Panc1 (cell line): ENCODE measurements around the gene ATL2. TPM values are rescaled to one million over a fixed set of nuclear protein-coding genes. Genes with fewer than 3 reads are reported as not detected.
A peak's percentile ranks its signal among the peaks of the same experiment; 100 is the strongest.

ENCODE experiments used
- ATAC-seq: fragments of 200-7000 bp; cut with Tn5 transposase; 2 replicates; pipeline ENCODE4 v1.9.1; 2020; ENCODE audit warnings: mild to moderate bottlenecking, moderate library complexity
- BruUV-seq: library from RNA; stranded (reverse); fragments of 400-500 nt; replicated peaks from 2 replicates; lab custom pipeline; 2021; lab: Mats Ljungman, UMichigan
- CTCF ChIA-PET: fragments of 300-600 bp; sonication (Branson Sonifier 250); formaldehyde crosslinking; loops from one replicate; lab custom pipeline; 2022; ENCODE audit warnings: antibody characterized with exemption; lab: Charles Lee
- POLR2A ChIA-PET: fragments of 300-600 bp; sonication (Branson Sonifier 250); formaldehyde crosslinking; loops from one replicate; lab custom pipeline; 2022; ENCODE audit warnings: antibody characterized with exemption; lab: Charles Lee
- DNase-seq: peaks from one replicate; pipeline ENCODE4 v3.0.0-alpha.2; 2010; ENCODE audit warnings: low read depth, low spot score
- H3K27ac ChIP-seq: 2 replicates; pipeline ENCODE4 v1.5.1; 2011; ENCODE audit warnings: mild to moderate bottlenecking, low read length, inconsistent platforms
- H3K27me3 ChIP-seq: fragments of 200-500 bp; sonication (Bioruptor generic); 2 replicates; pipeline ENCODE4 v1.6.0; 2014; ENCODE audit warnings: low read length, inconsistent platforms; ENCODE audit not compliant: control insufficient read depth, insufficient read depth
- H3K36me3 ChIP-seq: fragments of 200-500 bp; sonication (Bioruptor generic); 2 replicates; pipeline ENCODE4 v1.5.1; 2014; ENCODE audit warnings: inconsistent platforms, mild to moderate bottlenecking, low read length, moderate library complexity; ENCODE audit not compliant: control insufficient read depth, insufficient read depth
- H3K4me1 ChIP-seq: 2 replicates; pipeline ENCODE4 v1.5.1; 2011; ENCODE audit warnings: inconsistent platforms, mild to moderate bottlenecking, low read length, moderate library complexity; ENCODE audit not compliant: control insufficient read depth, insufficient read depth
- H3K4me3 ChIP-seq, 2 experiments: 2 replicates each; pipeline ENCODE4 v1.5.1; 2011 to 2012; ENCODE audit warnings: low read depth in 2 of 2, low read length in 2 of 2, mild to moderate bottlenecking in 2 of 2, inconsistent platforms in 1 of 2, moderate library complexity in 1 of 2
- H3K9me3 ChIP-seq: fragments of 200-500 bp; sonication (Bioruptor generic); 2 replicates; pipeline ENCODE4 v1.5.1; 2014; ENCODE audit warnings: low read depth, mild to moderate bottlenecking, inconsistent platforms, low read length, moderate library complexity; ENCODE audit not compliant: control insufficient read depth, insufficient read depth
- POLR2AphosphoS5 ChIP-seq: IDR thresholded peaks from 2 replicates; pipeline ENCODE4 v1.6.1; 2012; ENCODE audit warnings: mild to moderate bottlenecking, low read depth, low read length, moderate library complexity
- REST ChIP-seq, 2 experiments: IDR thresholded peaks; 2 replicates each; pipeline ENCODE4 v1.6.1; 2011 to 2012; ENCODE audit warnings: low read depth in 2 of 2, control low read depth in 1 of 2, low read length in 1 of 2, mild to moderate bottlenecking in 1 of 2, moderate library complexity in 1 of 2; ENCODE audit not compliant: insufficient read depth in 1 of 2
- SIN3A ChIP-seq: IDR thresholded peaks from 2 replicates; pipeline ENCODE4 v1.6.1; 2012; ENCODE audit warnings: low read depth, mild to moderate bottlenecking, low read length, moderate library complexity, borderline replicate concordance; ENCODE audit not compliant: insufficient read depth
- TCF7L2 ChIP-seq: IDR thresholded peaks from 2 replicates; pipeline ENCODE4 v1.6.1; 2011; ENCODE audit warnings: mild to moderate bottlenecking, low read depth, low read length, inconsistent platforms
- in situ Hi-C: cut with HindIII; loops from 2 replicates; pipeline ENCODE4 v1.10.0; 2016; ENCODE audit warnings: low sequenced_read_pairs, low pct_unique_long_range_greater_than_20kb
- intact Hi-C: fragments of 100-400 bp; cut with micrococcal nuclease; formaldehyde crosslinking; loops from one replicate; pipeline ENCODE4 v1.10.0; 2022; ENCODE audit not compliant: unreplicated experiment
- total RNA-seq: library from RNA; stranded (reverse); gene quantifications from one replicate; pipeline ENCODE4 v1.2.1, GENCODE V29; 2021; ENCODE audit not compliant: unreplicated experiment
- TF ChIP-seq, protein P1 (sequence below): fragments of 450-650 bp; IDR thresholded peaks from 2 replicates; pipeline ENCODE4 v1.5.1; 2017; ENCODE audit warnings: mild to moderate bottlenecking

The ATL2 gene
- total RNA-seq, 1 experiment from 2014 or later = 78.7 TPM

GRCh38 chr2:38261569-38262068 is 115.5 kb downstream of the ATL2 start:
- no peak overlapping the region for H3K27ac ChIP-seq
- in situ Hi-C loops = no loop called here
- no peak for DNase-seq
- ChIA-PET CTCF (no interaction called here), POLR2A (no interaction called here)
- TF ChIP-seq TCF7L2 (no peak), REST (IDR thresholded peaks at IDR 0.05; ENCODE audit: insufficient read depth in 1 of 2, low read depth in 2 of 2, low read length in 1 of 2) (no peak), POLR2AphosphoS5 (no peak), SIN3A (no peak)
- TF ChIP-seq, protein P1, sequence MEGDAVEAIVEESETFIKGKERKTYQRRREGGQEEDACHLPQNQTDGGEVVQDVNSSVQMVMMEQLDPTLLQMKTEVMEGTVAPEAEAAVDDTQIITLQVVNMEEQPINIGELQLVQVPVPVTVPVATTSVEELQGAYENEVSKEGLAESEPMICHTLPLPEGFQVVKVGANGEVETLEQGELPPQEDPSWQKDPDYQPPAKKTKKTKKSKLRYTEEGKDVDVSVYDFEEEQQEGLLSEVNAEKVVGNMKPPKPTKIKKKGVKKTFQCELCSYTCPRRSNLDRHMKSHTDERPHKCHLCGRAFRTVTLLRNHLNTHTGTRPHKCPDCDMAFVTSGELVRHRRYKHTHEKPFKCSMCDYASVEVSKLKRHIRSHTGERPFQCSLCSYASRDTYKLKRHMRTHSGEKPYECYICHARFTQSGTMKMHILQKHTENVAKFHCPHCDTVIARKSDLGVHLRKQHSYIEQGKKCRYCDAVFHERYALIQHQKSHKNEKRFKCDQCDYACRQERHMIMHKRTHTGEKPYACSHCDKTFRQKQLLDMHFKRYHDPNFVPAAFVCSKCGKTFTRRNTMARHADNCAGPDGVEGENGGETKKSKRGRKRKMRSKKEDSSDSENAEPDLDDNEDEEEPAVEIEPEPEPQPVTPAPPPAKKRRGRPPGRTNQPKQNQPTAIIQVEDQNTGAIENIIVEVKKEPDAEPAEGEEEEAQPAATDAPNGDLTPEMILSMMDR = no peak
- no TSS peak for BruUV-seq
- H3K4me3 ChIP-seq = no peak overlapping the region
- H3K4me1 ChIP-seq = peaks cover 3% of the 10 kb centered on the region; the same call in 1 of the 2 replicates
- ATAC-seq = no peak
- H3K36me3 ChIP-seq = no peaks in the 10 kb centered on the region
- no peaks in the 10 kb centered on the region for H3K27me3 ChIP-seq
- intact Hi-C loops = no loop called here
- no peaks in the 10 kb centered on the region for H3K9me3 ChIP-seq

DNA sequence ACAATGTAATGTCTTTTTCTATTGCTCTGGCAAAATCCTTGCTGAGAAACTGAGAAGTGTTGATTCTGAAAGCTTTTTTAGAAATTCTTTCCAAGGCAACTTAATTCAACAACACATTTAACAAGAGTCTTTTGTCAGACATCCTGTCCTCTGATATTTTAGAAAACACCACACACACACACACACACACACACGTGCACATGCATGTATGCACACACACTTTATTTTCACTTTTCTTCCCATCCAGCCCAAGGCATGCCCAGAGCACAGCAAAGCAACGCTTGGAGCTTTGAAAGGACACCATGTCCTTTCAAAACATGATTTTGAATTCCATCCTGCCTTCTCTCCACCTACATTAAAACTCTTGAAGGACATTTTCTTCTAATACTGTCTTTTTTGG is 116.1 kb downstream of the ATL2 start:
- no peaks in the 10 kb centered on the region for H3K27me3 ChIP-seq
- TF ChIP-seq TCF7L2 (no peak), REST (IDR thresholded peaks at IDR 0.05; ENCODE audit: insufficient read depth in 1 of 2, low read depth in 2 of 2, low read length in 1 of 2) (no peak), POLR2AphosphoS5 (no peak), SIN3A (no peak)
- TF ChIP-seq, protein P1 = no peak
- intact Hi-C loops = no loop called here
- BruUV-seq = no TSS peak
- CTCF ChIA-PET = no interaction called here
- H3K36me3 ChIP-seq = no peaks in the 10 kb centered on the region
- peak overlapping the region; percentile 29 to 58; a peak in 3 of 4 replicates for H3K4me3 ChIP-seq
- no peaks in the 10 kb centered on the region for H3K9me3 ChIP-seq
- DNase-seq = no peak
- no peak overlapping the region for H3K27ac ChIP-seq
- in situ Hi-C loops = no loop called here
- no peak for ATAC-seq
- POLR2A ChIA-PET = no interaction called here
- H3K4me1 ChIP-seq = peaks cover 3% of the 10 kb centered on the region; the same call in 1 of the 2 replicates
